22Rv1 (cell line): ENCODE measurements around the gene SBF2.

Experiments
- CTCF ChIP-seq: fragments of 450-650 bp; IDR thresholded peaks from 2 replicates; pipeline ENCODE4 v1.5.1; 2017; ENCODE audit warnings: mild to moderate bottlenecking
- ZFX ChIP-seq: fragments of 450-650 bp; IDR thresholded peaks from 2 replicates; pipeline ENCODE4 v1.6.1; 2017; ENCODE audit warnings: antibody characterized with exemption, borderline replicate concordance

- TF ChIP-seq CTCF (no peak), ZFX (no peak)
Observed at GRCh38 chr11:9777066-9777465, 517.0 kb downstream of the SBF2 start.
